Mucosa of gallbladder (tissue), 1 donor: ENCODE data around the gene SLC22A12. TPM values are rescaled to one million over a fixed set of nuclear protein-coding genes. Genes with fewer than 3 reads are reported as not detected.

ENCODE experiments used
- DNase-seq: peaks from one replicate; pipeline ENCODE4 v3.0.0-alpha.2; 2020; ENCODE audit warnings: low spot score
- total RNA-seq: library from RNA; stranded (reverse); gene quantifications from one replicate; pipeline ENCODE4 v1.2.1, GENCODE V29; 2021
- donor health status: DM: no; HTN: no; CAD: no.

SLC22A12 gene
- total RNA-seq, 1 donor from 2014 or later: not detected

- DNase-seq: no peak
Measured at GRCh38 chr11:64604458-64605243, 13.6 kb downstream of the SLC22A12 start.

DNA sequence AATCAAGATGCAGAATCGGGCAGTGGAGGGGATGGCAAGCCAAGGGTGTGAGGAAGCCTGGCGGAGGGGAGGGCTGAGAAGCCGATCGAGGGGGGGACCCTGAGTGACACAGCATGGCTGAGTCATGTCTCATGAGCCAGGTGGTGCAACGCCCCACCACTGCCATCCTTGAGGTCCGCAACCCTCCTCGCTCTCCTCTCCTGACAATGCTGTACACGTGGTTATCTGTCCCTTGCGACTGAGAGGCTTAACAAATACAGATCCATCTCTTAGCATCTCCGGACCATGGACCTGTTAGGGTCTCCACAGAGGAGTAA, 14.2 kb downstream of the SLC22A12 start:
- DNase-seq: no peak

DNA sequence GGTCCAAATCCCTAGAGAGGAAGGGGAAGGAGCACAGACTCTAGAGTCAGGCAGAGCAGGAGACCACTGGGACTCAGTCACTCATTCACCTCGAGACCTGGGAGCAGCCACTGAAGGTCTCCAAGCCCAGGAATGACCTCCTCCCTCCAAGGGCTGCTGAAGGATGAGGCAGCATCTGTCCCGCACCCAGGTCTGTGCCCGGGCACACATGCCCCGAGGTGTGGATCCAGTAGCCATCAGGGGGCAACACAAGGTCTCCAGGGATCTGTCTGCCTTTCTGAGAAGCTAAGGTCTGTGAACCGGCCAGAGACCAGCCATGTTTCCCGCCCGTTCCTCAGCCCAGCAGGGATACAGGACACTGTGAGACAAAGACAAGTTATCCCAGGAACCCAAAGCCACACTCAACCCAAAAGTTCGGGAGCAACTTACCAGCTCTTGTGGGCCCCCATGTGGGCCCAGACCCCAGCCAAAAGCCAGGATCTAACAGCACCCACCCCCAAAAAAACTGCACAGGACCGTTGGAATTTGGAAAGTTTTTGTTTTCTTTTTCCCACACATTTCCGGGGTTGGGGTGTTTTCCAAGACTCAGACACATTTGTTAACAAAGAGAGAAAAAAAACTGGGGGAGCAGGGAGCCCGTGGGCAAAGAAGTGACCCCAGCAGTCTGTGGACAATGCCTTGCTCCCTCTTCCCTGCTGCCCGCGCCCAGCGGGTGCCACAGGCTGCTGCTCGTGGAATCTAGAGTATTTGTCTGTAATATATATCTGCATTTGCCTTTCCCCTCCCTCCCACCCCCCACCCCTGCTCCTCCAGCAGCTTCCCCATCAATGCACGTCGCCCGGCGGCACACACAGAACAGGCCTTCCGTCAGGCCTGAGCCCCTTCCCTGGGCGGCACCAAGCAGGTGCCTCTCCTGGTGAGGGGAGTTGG, 14.9 kb downstream of the SLC22A12 start:
- no peak for DNase-seq

DNA sequence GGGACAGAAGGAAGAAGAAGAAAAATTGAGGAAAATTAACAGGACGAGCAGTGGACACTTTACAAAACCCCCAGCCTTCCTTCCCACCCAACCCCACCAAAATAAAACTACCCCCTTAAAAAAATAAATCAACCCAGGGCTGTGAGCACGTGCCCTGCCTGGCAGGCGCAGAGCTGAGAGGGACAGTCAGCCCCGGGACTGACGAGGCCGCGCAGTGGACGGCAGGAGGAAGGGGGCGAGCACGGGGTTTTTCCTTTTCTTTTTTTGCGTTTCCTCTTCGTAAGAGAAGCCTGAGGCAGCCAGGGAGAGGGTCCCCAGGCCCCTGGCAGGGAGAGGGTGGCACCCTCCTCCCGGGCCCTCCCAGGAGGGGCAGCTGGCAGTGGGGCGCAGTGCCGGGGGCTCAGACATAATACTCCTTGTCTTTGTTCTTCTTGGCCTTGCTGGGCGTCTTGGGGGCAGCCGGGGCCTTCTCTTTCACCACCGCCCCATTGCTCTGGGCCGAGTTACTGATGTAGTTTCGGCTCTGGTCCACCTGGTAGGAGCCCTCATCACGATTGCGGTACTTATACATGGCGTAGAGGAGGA, 15.9 kb downstream of the SLC22A12 start:
- no peak for DNase-seq

DNA sequence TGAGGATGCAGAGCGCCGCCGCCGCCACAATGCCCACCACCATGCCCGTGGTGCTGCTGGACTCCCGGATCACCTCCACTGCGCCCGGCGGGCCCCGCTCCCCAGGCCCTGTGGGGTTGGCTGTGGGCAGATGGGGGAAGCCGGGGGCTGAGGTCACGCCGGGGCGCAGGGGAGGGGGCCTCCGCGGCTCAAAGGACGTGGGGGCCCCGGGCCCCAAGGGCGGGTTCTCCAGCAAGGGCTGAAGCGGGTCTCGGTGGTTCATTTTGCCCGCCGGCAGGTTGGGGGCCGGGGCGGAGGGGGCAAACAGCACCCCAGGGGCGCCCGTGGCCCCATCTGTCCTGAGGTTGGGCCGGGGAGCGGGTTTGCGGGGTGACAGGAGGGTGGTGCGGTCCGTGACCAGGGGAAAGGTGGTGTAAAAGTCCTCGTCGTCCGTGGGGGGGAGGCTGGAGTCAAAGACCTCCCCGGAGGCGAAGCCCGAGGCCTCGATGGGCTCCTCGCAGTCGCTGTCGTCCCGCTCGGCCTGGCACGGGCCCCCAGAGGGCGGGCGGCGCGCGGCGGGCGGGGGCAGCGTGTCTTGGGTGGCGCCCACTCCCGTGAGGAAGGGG, 16.5 kb downstream of the SLC22A12 start:
- no peak for DNase-seq

DNA sequence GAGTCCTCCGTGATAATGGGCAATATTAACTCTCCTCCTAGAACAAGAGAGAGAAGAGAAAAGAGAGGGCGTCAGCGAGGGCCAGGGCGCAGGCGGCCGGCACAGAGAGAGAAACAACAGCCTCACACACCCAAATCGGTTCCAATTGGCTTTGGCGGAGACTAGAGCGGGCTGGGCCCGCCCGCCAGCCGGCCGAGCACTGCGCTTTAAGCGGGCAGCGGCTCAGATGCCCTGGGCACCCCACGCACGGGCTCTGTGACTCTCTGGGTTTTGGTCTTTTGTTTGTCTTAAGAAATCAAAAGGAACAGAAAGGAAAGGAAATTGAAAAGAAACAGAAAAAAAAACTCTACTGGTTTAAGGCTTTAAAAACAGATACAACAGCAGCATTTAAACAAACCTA, 17.0 kb downstream of the SLC22A12 start:
- DNase-seq: no peak

- DNase-seq: no peak
Measured at GRCh38 chr11:64608636-64609035, 17.6 kb downstream of the SLC22A12 start.

DNA sequence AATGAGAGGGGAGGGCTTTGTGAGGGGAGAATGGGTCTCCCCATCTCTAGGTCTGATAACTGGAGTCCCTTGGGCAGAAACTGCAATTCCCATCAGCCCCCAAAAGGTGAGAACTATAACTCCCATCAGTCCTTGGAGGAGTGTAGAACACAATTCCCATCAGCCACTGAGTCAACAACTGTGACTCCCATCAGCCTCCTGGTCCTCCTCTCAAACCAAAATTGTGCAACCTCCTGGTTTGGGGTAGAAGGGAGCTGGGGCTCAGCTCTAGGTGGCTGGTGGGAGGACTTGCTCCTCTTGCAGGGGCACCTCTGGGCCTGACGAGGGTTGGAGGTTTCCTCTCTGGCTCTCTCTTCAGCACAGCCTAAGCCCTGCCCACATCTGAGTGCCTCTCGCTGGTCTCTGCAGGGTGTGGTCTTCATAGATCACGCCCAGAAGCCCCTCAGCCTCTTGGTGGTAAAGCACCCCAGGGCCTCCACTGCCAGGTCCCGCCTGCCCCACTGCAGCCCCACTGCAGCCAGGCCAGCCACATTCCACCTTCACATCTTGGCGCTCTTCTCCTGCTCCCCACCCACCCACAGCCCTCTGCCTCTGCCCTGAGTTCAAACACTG, 18.5 kb downstream of the SLC22A12 start:
- DNase-seq: no peak

GRCh38 chr11:64610596-64610995, 19.6 kb downstream of the SLC22A12 start:
- DNase-seq: no peak

GRCh38 chr11:64611176-64611575, 20.2 kb downstream of the SLC22A12 start:
- DNase-seq: no peak

- DNase-seq: no peak
Measured at GRCh38 chr11:64611869-64612646, 21.0 kb downstream of the SLC22A12 start.

GRCh38 chr11:64613648-64614047, 22.6 kb downstream of the SLC22A12 start:
- DNase-seq: no peak

- no peak for DNase-seq
Measured at GRCh38 chr11:64614917-64615316, 23.9 kb downstream of the SLC22A12 start.

GRCh38 chr11:64616817-64617216, 25.8 kb downstream of the SLC22A12 start:
- DNase-seq: no peak

GRCh38 chr11:64619196-64619595, 28.2 kb downstream of the SLC22A12 start:
- DNase-seq: no peak

DNA sequence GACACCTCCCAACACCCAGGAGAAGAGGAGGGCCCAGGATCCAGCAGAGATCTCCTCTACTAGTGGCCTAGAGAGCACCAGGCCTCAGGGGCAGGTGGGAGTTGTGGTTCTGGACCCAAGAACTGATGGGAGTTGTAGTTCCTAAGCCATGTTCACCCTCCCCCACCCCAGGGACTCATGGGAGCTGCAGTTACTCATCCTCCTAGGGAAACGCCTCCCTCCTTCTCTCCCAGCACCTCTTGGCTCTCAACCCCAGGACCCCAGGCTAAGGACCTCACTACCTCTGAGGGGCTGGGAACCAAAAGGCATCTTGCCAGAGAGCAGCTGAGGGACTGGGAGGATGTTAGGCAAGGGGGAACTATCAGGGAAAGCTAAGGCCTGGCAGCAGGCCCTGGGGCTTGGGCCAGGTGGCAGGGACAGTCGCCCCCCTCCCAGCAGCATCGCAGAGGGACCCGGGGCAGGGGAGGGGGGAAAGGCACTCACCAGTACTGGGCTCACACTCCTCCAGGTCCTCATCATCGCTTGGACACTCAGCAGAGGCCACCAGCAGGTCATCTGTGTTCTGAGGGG, 28.9 kb downstream of the SLC22A12 start:
- peak; percentile 20 for DNase-seq

GRCh38 chr11:64620381-64620971, 29.5 kb downstream of the SLC22A12 start:
- DNase-seq: peak; percentile 17

- no peak for DNase-seq
Measured at GRCh38 chr11:64621283-64622019, 30.4 kb downstream of the SLC22A12 start.

DNA sequence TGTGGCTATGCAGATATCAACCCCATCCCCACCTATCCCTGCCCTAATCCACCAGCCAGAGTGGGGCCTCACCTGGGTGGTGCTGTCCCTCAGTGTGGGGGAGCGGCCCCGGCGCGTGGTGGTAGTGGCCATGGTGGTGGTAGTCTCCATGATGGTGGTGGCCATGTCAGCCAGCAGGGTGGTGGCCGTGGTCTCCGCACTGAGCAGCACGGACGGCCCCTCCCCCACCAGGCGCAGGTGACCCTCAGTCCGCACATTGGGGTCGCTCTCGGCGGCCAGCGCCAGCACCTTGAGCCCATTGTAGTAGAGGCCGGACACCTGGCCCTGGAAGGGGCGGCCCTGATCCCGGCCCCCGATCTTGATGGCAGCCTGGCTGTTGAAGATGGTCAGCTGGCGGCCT, 31.7 kb downstream of the SLC22A12 start:
- no peak for DNase-seq
